ENCODE results near the gene XXYLT1. TPM values are rescaled to one million over a fixed set of nuclear protein-coding genes. Genes with fewer than 3 reads are reported as not detected.

Gene XXYLT1
- total RNA-seq, 4 donors from 2014 or later = 9.7 to 30.1 (median 17.7) TPM

DNA sequence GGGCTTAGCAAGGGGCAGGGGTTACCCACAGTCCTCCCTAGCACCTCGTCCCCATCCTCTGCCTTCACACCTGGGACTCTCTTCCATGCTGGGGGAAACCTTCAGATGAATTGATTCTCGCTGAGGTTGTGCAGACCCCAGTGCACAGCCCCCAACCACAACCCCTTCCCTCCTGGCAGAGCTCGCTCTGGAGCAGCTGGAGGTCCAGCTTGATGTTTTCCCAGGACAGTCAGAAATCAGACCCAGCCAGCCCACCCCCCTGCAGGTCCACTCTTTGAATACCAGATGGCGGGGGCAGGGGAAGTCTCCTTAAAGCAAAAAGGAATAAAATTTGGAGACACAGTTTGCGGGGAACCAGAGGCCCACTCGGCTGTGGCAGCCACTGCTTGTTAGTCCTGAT lies 234.4 kb downstream of the XXYLT1 start:
- peak in 1 of 2 donors; percentile 76 for DNase-seq (ENCODE audit: low spot score in 2 of 2)
- intact Hi-C loops (cut with DNase I; ENCODE audit: low total_unique reads) = no loop called here

DNA sequence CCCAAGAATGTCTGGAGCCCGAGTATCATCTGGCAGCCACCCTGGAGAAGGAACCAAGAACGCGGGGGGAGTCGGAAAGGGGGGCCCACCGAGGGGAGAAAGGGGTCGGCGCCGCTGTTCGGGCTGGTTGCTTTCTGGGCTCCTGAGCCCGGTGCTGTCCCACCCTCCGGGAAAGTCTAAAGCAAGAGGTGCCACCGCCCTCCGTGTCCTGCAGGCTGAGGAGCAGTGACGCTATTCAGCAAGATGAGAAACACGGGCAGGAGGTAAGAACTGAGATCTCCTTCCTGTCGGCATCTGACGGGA lies 234.8 kb downstream of the XXYLT1 start:
- H3K4me3 ChIP-seq (ENCODE audit: low read depth, poor library complexity, severe bottlenecking) = no peak overlapping the region
- no peak for DNase-seq (ENCODE audit: low spot score in 2 of 2)
- no peak for TF ChIP-seq POLR2A (IDR thresholded peaks at IDR 0.05)
- TF ChIP-seq, protein P1, sequence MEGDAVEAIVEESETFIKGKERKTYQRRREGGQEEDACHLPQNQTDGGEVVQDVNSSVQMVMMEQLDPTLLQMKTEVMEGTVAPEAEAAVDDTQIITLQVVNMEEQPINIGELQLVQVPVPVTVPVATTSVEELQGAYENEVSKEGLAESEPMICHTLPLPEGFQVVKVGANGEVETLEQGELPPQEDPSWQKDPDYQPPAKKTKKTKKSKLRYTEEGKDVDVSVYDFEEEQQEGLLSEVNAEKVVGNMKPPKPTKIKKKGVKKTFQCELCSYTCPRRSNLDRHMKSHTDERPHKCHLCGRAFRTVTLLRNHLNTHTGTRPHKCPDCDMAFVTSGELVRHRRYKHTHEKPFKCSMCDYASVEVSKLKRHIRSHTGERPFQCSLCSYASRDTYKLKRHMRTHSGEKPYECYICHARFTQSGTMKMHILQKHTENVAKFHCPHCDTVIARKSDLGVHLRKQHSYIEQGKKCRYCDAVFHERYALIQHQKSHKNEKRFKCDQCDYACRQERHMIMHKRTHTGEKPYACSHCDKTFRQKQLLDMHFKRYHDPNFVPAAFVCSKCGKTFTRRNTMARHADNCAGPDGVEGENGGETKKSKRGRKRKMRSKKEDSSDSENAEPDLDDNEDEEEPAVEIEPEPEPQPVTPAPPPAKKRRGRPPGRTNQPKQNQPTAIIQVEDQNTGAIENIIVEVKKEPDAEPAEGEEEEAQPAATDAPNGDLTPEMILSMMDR (IDR thresholded peaks at IDR 0.05) = no peak
- 85 to 89% methylated on average over 17 of the region's 17 CpGs for WGBS, 2 donors
- intact Hi-C loops (cut with DNase I; ENCODE audit: low total_unique reads) = no loop called here

More for the DNA sequence above, 234.4 kb downstream of the XXYLT1 start:
- H3K4me3 ChIP-seq (ENCODE audit: low read depth, poor library complexity, severe bottlenecking) = no peak overlapping the region
- WGBS, 2 donors = 96 to 98% methylated on average over 6 of the region's 6 CpGs
- no peak for TF ChIP-seq POLR2A (IDR thresholded peaks at IDR 0.05)
- TF ChIP-seq, protein P1 (IDR thresholded peaks at IDR 0.05) = no peak

DNA sequence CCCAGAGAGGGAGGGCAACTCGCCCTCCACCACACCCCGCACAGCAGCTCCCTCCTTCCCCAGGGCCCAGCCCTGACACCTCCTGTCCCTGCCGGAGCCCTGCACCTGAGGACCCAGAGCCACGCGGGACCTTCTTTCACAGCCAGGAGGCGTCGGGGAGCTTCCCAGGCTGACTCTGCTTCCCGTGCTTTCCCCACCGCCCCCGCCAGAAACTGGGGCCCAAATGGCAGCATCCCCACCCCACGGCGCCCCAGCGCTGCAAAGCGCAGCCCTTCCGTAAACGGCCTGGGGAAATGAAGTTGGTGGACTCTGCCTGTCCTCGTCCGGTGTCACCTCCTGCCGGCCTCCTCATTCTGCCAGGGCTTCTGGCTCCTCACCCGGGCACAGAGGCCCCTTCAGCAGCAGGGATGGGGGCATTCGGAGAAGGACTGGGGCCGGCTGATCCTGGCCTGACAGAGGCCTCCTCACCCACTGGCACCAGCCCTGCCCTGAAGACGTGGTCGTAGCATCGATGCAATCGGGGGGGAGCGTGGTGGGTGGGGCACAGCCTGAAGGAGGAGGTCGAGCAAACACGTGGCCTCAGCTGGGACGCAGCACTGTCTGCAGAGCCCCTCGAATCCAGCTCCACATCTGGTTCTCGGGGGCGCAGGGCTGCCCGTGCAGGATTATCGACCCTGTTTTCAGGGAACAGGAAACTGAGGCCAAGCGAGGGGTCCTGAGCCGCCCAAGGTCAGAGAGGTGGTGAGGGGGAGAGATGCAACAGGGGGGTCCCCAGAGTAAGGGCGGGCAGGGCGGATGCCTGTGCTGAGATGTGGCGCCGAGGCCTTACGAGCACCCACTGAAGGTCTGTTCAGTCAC lies 235.4 kb downstream of the XXYLT1 start:
- intact Hi-C loops (cut with DNase I; ENCODE audit: low total_unique reads) = no loop called here
- TF ChIP-seq, protein P1 (IDR thresholded peaks at IDR 0.05) = no peak
- TF ChIP-seq POLR2A (IDR thresholded peaks at IDR 0.05) = no peak
- no peak overlapping the region for H3K4me3 ChIP-seq (ENCODE audit: low read depth, poor library complexity, severe bottlenecking)
- peak in 1 of 2 donors; percentile 84 for DNase-seq (ENCODE audit: low spot score in 2 of 2)
- WGBS, 2 donors = 81 to 88% methylated on average over 39 to 42 of the region's 42 CpGs

DNA sequence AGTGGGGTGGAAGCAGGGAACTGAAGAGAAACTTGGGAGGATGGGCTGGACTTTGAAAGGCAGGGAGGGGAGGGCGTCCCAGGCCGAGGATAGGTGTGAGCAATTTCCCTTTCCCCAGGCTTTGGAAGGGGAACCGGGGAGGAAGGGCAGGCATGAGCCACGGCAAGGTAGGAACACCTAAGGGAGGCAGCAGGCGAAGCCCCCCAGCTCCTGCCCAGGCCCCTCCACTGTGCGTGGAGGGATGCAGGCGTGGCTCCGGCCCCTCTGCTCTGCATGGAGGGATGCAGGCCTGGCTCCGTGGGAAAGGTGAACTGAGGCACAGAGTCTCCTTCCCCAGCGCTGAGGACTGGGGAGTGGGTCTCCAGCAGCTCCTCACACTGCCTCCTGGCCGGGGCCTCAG lies 236.4 kb downstream of the XXYLT1 start:
- TF ChIP-seq, protein P1 (IDR thresholded peaks at IDR 0.05) = no peak
- no peak for TF ChIP-seq POLR2A (IDR thresholded peaks at IDR 0.05)
- DNase-seq (ENCODE audit: low spot score in 2 of 2) = no peak
- WGBS, 2 donors = 90 to 96% methylated on average over 5 to 11 of the region's 11 CpGs
- intact Hi-C loops (cut with DNase I; ENCODE audit: low total_unique reads) = no loop called here
- no peak overlapping the region for H3K4me3 ChIP-seq (ENCODE audit: low read depth, poor library complexity, severe bottlenecking)

DNA sequence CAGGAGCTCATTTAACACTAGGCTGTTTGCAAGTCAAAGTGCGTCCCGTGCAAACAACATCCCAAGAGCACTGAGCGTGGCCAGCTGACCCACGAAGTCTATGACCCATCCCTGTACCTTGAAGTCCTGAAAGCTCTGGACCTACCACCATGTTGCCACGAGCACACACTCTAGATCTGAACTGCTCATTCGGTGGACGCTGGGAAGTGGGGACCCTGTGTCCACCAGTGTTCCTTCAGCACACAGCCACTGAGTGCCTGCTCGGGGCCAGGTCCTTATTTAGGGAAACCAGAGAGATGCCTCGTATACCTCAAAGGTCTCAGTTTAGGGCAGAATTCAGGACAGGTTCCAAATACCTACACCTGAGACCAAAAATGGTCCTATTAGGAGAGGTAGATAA lies 236.9 kb downstream of the XXYLT1 start:
- WGBS, 2 donors = 83 to 94% methylated on average over 9 of the region's 9 CpGs
- intact Hi-C loops (cut with DNase I; ENCODE audit: low total_unique reads) = no loop called here
- H3K4me3 ChIP-seq (ENCODE audit: low read depth, poor library complexity, severe bottlenecking) = no peak overlapping the region
- TF ChIP-seq, protein P1 (IDR thresholded peaks at IDR 0.05) = no peak
- TF ChIP-seq POLR2A (IDR thresholded peaks at IDR 0.05) = no peak
- peak in 1 of 2 donors; percentile 46 for DNase-seq (ENCODE audit: low spot score in 2 of 2)
